ENCODE results near the gene BMP2.

Gene BMP2

GRCh38 chr20:6768228-6769140 is 998 bp downstream of the BMP2 start:
- DNase-seq, result no peak

- no peak for DNase-seq
Measured at GRCh38 chr20:6769903-6770785, 2.7 kb downstream of the BMP2 start.

GRCh38 chr20:6770786-6771100 is 3.3 kb downstream of the BMP2 start:
- DNase-seq, result no peak

- DNase-seq, result no peak
Measured at GRCh38 chr20:6780433-6781190, 13.1 kb downstream of the BMP2 start.

- DNase-seq, result no peak
Measured at GRCh38 chr20:6783752-6784151, 16.3 kb downstream of the BMP2 start.

GRCh38 chr20:6784210-6784631 is 16.7 kb downstream of the BMP2 start:
- no peak for DNase-seq

GRCh38 chr20:6784767-6785166 is 17.3 kb downstream of the BMP2 start:
- DNase-seq, result no peak

- DNase-seq, result no peak
Measured at GRCh38 chr20:6786548-6786947, 19.1 kb downstream of the BMP2 start.

- no peak for DNase-seq
Measured at GRCh38 chr20:6792789-6793188, 25.3 kb downstream of the BMP2 start.

GRCh38 chr20:6802227-6802626 is 34.7 kb downstream of the BMP2 start:
- no peak for DNase-seq

GRCh38 chr20:6806275-6806674 is 38.8 kb downstream of the BMP2 start:
- DNase-seq, result no peak

- DNase-seq, result no peak
Measured at GRCh38 chr20:6811262-6812035, 44.0 kb downstream of the BMP2 start.

- no peak for DNase-seq
Measured at GRCh38 chr20:6812530-6812929, 45.0 kb downstream of the BMP2 start.

GRCh38 chr20:6814945-6815344 is 47.5 kb downstream of the BMP2 start:
- no peak for DNase-seq

GRCh38 chr20:6818033-6818808 is 50.7 kb downstream of the BMP2 start:
- no peak for DNase-seq

- DNase-seq, result no peak
Measured at GRCh38 chr20:6819599-6819998, 52.1 kb downstream of the BMP2 start.

- no peak for DNase-seq
Measured at GRCh38 chr20:6824401-6824800, 56.9 kb downstream of the BMP2 start.

- DNase-seq, result no peak
Measured at GRCh38 chr20:6827472-6827871, 60.0 kb downstream of the BMP2 start.

- DNase-seq, result no peak
Measured at GRCh38 chr20:6828794-6829423, 61.4 kb downstream of the BMP2 start.

- DNase-seq, result no peak
Measured at GRCh38 chr20:6829510-6830116, 62.1 kb downstream of the BMP2 start.

Measured in activated effector memory CD4-positive, alpha-beta T cell treated with anti-CD3 and anti-CD28 coated beads, Interleukin-2, amount 50 U/mL, for 16 hours (primary cell).